K562 (cell line): ENCODE results near the gene ZCCHC24. TPM values are rescaled to one million over a fixed set of nuclear protein-coding genes. Genes with fewer than 3 reads are reported as not detected.

Experiments
- CXXC5 ChIP-seq: fragments of 250-450 bp; sonication (Bioruptor Pico); IDR thresholded peaks from 2 replicates; pipeline ENCODE4 v1.8.0; 2022; ENCODE audit warnings: inconsistent platforms, mild to moderate bottlenecking, moderate library complexity
- DACH1 ChIP-seq: fragments of 450-650 bp; IDR thresholded peaks from 2 replicates; pipeline ENCODE4 v1.6.1; 2018; ENCODE audit not compliant: partially characterized antibody
- DDX20 ChIP-seq: fragments of 450-650 bp; IDR thresholded peaks from 2 replicates; pipeline ENCODE4 v1.6.1; 2016; ENCODE audit warnings: missing genetic modification characterization, low read depth, mild to moderate bottlenecking, missing compliant biosample characterization, moderate library complexity
- ETV1 ChIP-seq: fragments of 450-650 bp; conservative IDR thresholded peaks from 2 replicates; pipeline ENCODE4 v1.6.1; 2016; ENCODE audit warnings: missing genetic modification characterization, control low read depth, low read depth, missing compliant biosample characterization
- FOSL1 ChIP-seq: fragments of 200-800 bp; sonication (Bioruptor generic); conservative IDR thresholded peaks from 2 replicates; pipeline ENCODE4 v1.6.1; 2016; ENCODE audit warnings: missing genetic modification characterization, missing compliant biosample characterization
- FOXJ3 ChIP-seq: sonication (generic); formaldehyde crosslinking; IDR thresholded peaks from 2 replicates; pipeline ENCODE4 v1.4.0; 2020; ENCODE audit warnings: mild to moderate bottlenecking, missing genetic modification reagents
- HDGF ChIP-seq: fragments of 450-650 bp; IDR thresholded peaks from 2 replicates; pipeline ENCODE4 v1.6.1; 2016
- HMBOX1 ChIP-seq: sonication (generic); IDR thresholded peaks from 2 replicates; pipeline ENCODE4 v1.6.1; 2016
- KAT7 ChIP-seq: sonication (generic); formaldehyde crosslinking; IDR thresholded peaks from 2 replicates; pipeline ENCODE4 v1.8.0; 2022; ENCODE audit warnings: missing genetic modification reagents, mild to moderate bottlenecking, borderline replicate concordance
- KDM2B ChIP-seq: fragments of 250-450 bp; sonication (Bioruptor Pico); IDR thresholded peaks from 2 replicates; pipeline ENCODE4 v1.8.0; 2021; ENCODE audit warnings: mild to moderate bottlenecking, moderate library complexity
- KDM5B ChIP-seq: fragments of 200-600 bp; sonication (generic); IDR thresholded peaks from 2 replicates; pipeline ENCODE4 v1.6.1; 2012; ENCODE audit warnings: low read depth, mild to moderate bottlenecking, moderate library complexity, low read length, control low read depth, inconsistent platforms; ENCODE audit not compliant: insufficient replicate concordance
- KHSRP ChIP-seq: fragments of 450-650 bp; IDR thresholded peaks from 2 replicates; pipeline ENCODE4 v1.6.1; 2017
- LEF1 ChIP-seq: fragments of 450-650 bp; IDR thresholded peaks from 2 replicates; pipeline ENCODE4 v1.6.1; 2016; ENCODE audit warnings: mild to moderate bottlenecking
- NFIC ChIP-seq: fragments of 450-650 bp; IDR thresholded peaks from 2 replicates; pipeline ENCODE4 v1.6.1; 2017; ENCODE audit warnings: mild to moderate bottlenecking, inconsistent platforms
- NR2C2 ChIP-seq, 2 experiments: fragments of 200-800 bp in 1 of 2; sonication (Bioruptor generic) in 1 of 2; sonication (generic) in 1 of 2; formaldehyde crosslinking in 1 of 2; IDR thresholded peaks; 2 replicates each; pipeline versions ENCODE4 v1.6.1 to v1.8.0; 2016 to 2022; ENCODE audit warnings: mild to moderate bottlenecking in 1 of 2, missing compliant biosample characterization in 1 of 2, missing genetic modification characterization in 1 of 2, missing genetic modification reagents in 1 of 2
- NRF1 ChIP-seq, 2 experiments: fragments of 450-650 bp; IDR thresholded peaks in 1 of 2; conservative IDR thresholded peaks in 1 of 2; 2 replicates each; pipeline ENCODE4 v1.6.1; 2014; ENCODE audit warnings: mild to moderate bottlenecking in 2 of 2
- PHTF2 ChIP-seq: fragments of 250-450 bp; sonication (Bioruptor Pico); IDR thresholded peaks from 2 replicates; pipeline ENCODE4 v1.5.0; 2021; ENCODE audit warnings: mild to moderate bottlenecking
- RBBP5 ChIP-seq: fragments of 200-600 bp; sonication (generic); IDR thresholded peaks from 2 replicates; pipeline ENCODE4 v1.6.1; 2012; ENCODE audit warnings: borderline replicate concordance, mild to moderate bottlenecking, low read length, control low read depth, inconsistent platforms; ENCODE audit not compliant: insufficient read depth, poor library complexity, severe bottlenecking
- RCOR1 ChIP-seq, 2 experiments: IDR thresholded peaks; 2 replicates each; pipeline ENCODE4 v1.6.1; 2012; ENCODE audit warnings: low read depth in 2 of 2, low read length in 2 of 2, borderline replicate concordance in 1 of 2, improper control_type of control experiment in 1 of 2
- RUNX1 ChIP-seq: sonication (generic); IDR thresholded peaks from 2 replicates; pipeline ENCODE4 v1.6.1; 2016; ENCODE audit warnings: antibody characterized with exemption, low read depth
- SLC30A9 ChIP-seq: fragments of 250-450 bp; sonication (Bioruptor Pico); IDR thresholded peaks from 2 replicates; pipeline ENCODE4 v1.8.0; 2022; ENCODE audit warnings: mild to moderate bottlenecking, moderate library complexity
- SP2 ChIP-seq: IDR thresholded peaks from 2 replicates; pipeline ENCODE4 v1.6.1; 2011; ENCODE audit warnings: mild to moderate bottlenecking, low read depth, low read length, moderate library complexity; ENCODE audit not compliant: poor library complexity, severe bottlenecking; ENCODE audit errors: extremely low read depth
- SRSF1 ChIP-seq: fragments of 200-400 bp; formaldehyde crosslinking; IDR thresholded peaks from 2 replicates; pipeline ENCODE4 v1.6.1; 2017; ENCODE audit warnings: mild to moderate bottlenecking, low read depth, low read length, moderate library complexity
- TFE3 ChIP-seq: fragments of 450-650 bp; formaldehyde crosslinking; IDR thresholded peaks from 2 replicates; pipeline ENCODE4 v1.4.0; 2020; ENCODE audit warnings: mild to moderate bottlenecking, mixed read lengths
- ZC3H11A ChIP-seq: IDR thresholded peaks from 2 replicates; pipeline ENCODE4 v1.6.1; 2012; ENCODE audit warnings: low read depth, low read length, improper control_type of control experiment
- ZNF584 ChIP-seq: fragments of 200-800 bp; sonication (Bioruptor generic); IDR thresholded peaks from 2 replicates; pipeline ENCODE4 v1.6.1; 2016; ENCODE audit warnings: low read depth, mild to moderate bottlenecking, missing genetic modification characterization, missing compliant biosample characterization
- ZNF699 ChIP-seq: fragments of 250-450 bp; sonication (Bioruptor Pico); IDR thresholded peaks from 2 replicates; pipeline ENCODE4 v1.8.0; 2021; ENCODE audit warnings: mild to moderate bottlenecking, moderate library complexity; ENCODE audit not compliant: insufficient replicate concordance
- polyA plus RNA-seq, 8 experiments: library from polyadenylated mRNA; depleted of rRNA in 4 of 8; stranded (reverse) in 5 of 8; unstranded in 3 of 8; fragments of >200 nt; fragmentation: Nextera tagmentation in 2 of 8; fragmentation: Illumina TruSeq in 1 of 8; extraction: Ambion mirVana in 2 of 8; extraction: Trizol in 1 of 8; gene quantifications; 2 replicates each; pipeline versions ENCODE4 v1.2.1 to v1.2.3, GENCODE V29; 2011 to 2014; ENCODE audit warnings: inconsistent platforms in 1 of 8, missing spikeins in 1 of 8
- total RNA-seq, 7 experiments: library from RNA; depleted of rRNA in 6 of 7; stranded (reverse); fragments of >200 nt in 6 of 7; fragmentation: Illumina TruSeq in 2 of 7; extraction: Trizol in 2 of 7; gene quantifications; 2 replicates each; pipeline versions ENCODE4 v1.2.1 to v1.2.3, GENCODE V29; 2011 to 2021; ENCODE audit warnings: low replicate concordance in 1 of 7

The ZCCHC24 gene
- total and polyA plus RNA-seq, 9 of the 15 experiments (the other 6 are each of a cell fraction or from before 2014, with no cell fraction given): 0.84 to 11.0 (median 4.6) TPM

- TF ChIP-seq TFE3 (CRISPR knock-in tag) (no peak), KDM5B (peak; percentile 74), HMBOX1 (no peak), SRSF1 (no peak), SLC30A9 (CRISPR knock-in tag) (0 out of 2 replicates have a peak, but pooled peaks have one; percentile 20), CXXC5 (CRISPR knock-in tag) (peak; percentile 81), NRF1 (conservative IDR thresholded peaks at IDR 0.05 in 1 of 2, IDR thresholded peaks at IDR 0.05 in 1 of 2) (peak; percentile 94 to 95), RUNX1 (no peak), RBBP5 (peak; percentile 77), KDM2B (CRISPR knock-in tag) (no peak; the same call in 1 of the 2 replicates), SP2 (no peak), PHTF2 (no peak), ZNF699 (CRISPR knock-in tag) (no peak), HDGF (no peak), FOXJ3 (CRISPR knock-in tag) (no peak), KHSRP (no peak), DACH1 (no peak), ZC3H11A (no peak), NFIC (no peak), FOSL1 (tag) (peak; percentile 49), LEF1 (no peak), KAT7 (no peak; the same call in 1 of the 2 replicates), DDX20 (tag) (no peak), RCOR1 (IDR thresholded peaks at IDR 0.05; ENCODE audit: borderline replicate concordance in 1 of 2, low read depth in 2 of 2, low read length in 2 of 2) (peak in 1 of 2 experiments; percentile 24; a peak in 1 of 4 replicates), ETV1 (no peak), ZNF584 (CRISPR knock-in tag) (no peak), NR2C2 (CRISPR knock-in tag; IDR thresholded peaks at IDR 0.05) (0 out of 2 replicates have a peak, but pooled peaks have one; percentile 43), NR2C2 (tag; IDR thresholded peaks at IDR 0.05) (no peak)
Measured at GRCh38 chr10:79347226-79347893, 98.1 kb downstream of the ZCCHC24 start, which contains the start of gene PPIF (continued).
